Choroid plexus epithelial cell (primary cell): ENCODE results near the gene ZCCHC7.

Experiments
- DNase-seq: peaks from one replicate; pipeline ENCODE4 v3.0.0-alpha.2; 2010; ENCODE audit warnings: low read depth
- H3K4me3 ChIP-seq: 2 replicates; pipeline ENCODE4 v1.5.1; 2011; ENCODE audit warnings: low read depth, mild to moderate bottlenecking, control low read depth, low read length, moderate library complexity
- TF ChIP-seq, protein P1 (sequence below): conservative IDR thresholded peaks from 2 replicates; pipeline ENCODE4 v1.5.1; 2011; ENCODE audit warnings: low read depth, mild to moderate bottlenecking, control low read depth, inconsistent platforms, low read length, moderate library complexity

ZCCHC7 gene

GRCh38 chr9:37311938-37312708, 191.7 kb downstream of the ZCCHC7 start:
- H3K4me3 ChIP-seq: no peak overlapping the region
- TF ChIP-seq, protein P1, sequence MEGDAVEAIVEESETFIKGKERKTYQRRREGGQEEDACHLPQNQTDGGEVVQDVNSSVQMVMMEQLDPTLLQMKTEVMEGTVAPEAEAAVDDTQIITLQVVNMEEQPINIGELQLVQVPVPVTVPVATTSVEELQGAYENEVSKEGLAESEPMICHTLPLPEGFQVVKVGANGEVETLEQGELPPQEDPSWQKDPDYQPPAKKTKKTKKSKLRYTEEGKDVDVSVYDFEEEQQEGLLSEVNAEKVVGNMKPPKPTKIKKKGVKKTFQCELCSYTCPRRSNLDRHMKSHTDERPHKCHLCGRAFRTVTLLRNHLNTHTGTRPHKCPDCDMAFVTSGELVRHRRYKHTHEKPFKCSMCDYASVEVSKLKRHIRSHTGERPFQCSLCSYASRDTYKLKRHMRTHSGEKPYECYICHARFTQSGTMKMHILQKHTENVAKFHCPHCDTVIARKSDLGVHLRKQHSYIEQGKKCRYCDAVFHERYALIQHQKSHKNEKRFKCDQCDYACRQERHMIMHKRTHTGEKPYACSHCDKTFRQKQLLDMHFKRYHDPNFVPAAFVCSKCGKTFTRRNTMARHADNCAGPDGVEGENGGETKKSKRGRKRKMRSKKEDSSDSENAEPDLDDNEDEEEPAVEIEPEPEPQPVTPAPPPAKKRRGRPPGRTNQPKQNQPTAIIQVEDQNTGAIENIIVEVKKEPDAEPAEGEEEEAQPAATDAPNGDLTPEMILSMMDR: no peak
- DNase-seq: peak; percentile 63

DNA sequence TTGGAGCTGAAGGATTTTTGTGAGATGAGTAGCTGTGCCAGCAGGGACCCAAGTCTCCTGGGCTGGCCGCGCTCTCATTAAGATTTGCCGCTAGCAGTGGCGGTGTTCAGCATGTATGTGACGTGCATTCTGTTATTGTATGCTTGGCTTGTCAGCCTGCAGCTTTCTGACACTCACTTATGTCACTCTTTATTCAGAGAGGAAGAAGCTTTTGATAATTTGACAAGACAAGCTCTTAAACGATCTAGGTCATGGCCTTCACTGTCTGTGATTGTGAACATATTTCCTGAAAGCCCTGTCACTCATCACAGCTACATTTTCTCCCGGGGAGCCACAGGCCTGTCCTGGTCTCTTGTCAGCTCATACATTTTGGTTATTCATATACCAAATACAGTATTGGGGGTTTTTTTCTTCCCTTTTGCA, 203.9 kb downstream of the ZCCHC7 start:
- TF ChIP-seq, protein P1: no peak
- peak; percentile 33 for DNase-seq
- no peak overlapping the region for H3K4me3 ChIP-seq

DNA sequence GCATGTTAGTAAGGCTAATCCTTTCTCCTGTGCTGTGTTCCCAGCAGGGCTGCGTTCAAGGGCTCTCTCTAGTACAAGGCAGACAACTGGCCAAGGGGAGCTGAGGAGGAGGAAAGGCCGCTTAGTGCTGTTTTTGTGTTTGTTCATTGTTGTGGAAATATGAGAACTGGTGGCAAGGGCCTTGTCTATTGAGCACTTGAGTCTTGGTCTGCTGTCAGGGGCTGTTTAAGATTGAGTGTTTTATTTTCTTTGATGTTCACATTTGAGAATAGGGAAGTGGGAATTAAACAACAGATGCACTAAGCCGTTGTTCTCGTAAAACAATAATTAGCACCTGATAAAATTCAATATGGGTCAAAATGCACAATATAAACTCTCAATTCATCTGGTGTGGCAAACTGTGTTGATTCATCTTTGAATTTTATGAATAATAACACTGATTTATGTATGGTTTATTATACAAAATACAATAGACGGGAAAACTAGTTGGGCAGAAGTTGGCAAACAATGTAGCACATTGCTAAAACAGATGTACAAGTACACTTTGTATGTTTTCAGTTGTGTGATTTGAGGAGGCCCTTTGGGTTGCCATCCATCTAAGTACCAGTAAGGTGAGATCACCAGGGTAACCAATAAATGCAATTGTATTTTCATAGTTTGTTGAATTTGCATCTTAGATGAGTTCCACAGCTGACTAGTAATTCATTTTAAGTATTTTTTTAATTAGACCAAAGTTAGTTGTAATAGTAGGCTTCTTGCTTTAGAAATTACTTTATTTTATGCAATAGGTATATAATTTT, 204.5 kb downstream of the ZCCHC7 start:
- H3K4me3 ChIP-seq: no peak overlapping the region
- TF ChIP-seq, protein P1: no peak
- DNase-seq: peak; percentile 9

- no peak overlapping the region for H3K4me3 ChIP-seq
- TF ChIP-seq, protein P1: no peak
- peak; percentile 35 for DNase-seq
Observed at GRCh38 chr9:37325778-37326177, 205.4 kb downstream of the ZCCHC7 start.

DNA sequence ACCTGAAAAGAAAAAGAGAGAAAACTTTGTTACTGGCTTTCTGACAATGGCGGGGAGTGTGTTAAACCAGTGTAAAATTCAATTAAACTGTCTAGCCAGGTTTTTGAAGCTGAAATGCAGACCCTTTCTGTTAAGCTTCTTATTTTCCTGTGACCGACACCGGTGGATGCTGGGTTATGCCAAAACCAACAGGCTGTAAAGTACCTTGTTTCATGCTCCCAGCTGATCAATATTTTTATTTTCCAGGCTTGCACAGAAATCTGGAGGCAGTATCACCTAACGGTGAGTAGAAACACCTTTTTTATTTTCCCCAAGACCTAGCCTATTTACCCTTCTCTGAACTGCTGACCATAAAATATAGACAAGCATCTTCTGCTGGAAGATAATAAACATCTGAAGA, 207.2 kb downstream of the ZCCHC7 start:
- H3K4me3 ChIP-seq: no peak overlapping the region
- TF ChIP-seq, protein P1: no peak
- no peak for DNase-seq

GRCh38 chr9:37328556-37329227, 208.3 kb downstream of the ZCCHC7 start:
- TF ChIP-seq, protein P1: no peak
- H3K4me3 ChIP-seq: no peak overlapping the region
- DNase-seq: no peak
